Activated CD8-positive, alpha-beta T cell treated with anti-CD3 and anti-CD28 coated beads for 36 hours (primary cell): ENCODE measurements around the gene MRTFB. TPM values are rescaled to one million over a fixed set of nuclear protein-coding genes. Genes with fewer than 3 reads are reported as not detected.

Source experiments
- ATAC-seq: fragments of 200-7000 bp; cut with Tn5 transposase; one replicate; pipeline ENCODE4 v1.10.0; 2021; ENCODE audit warnings: mild to moderate bottlenecking, moderate library complexity
- CTCF ChIA-PET: fragments of 350-600 bp; sonication (Branson Sonifier 250); formaldehyde crosslinking; loops from one replicate; lab custom pipeline; 2021; ENCODE audit warnings: antibody characterized with exemption; lab: Charles Lee
- POLR2A ChIA-PET: fragments of 350-600 bp; sonication (Branson Sonifier 250); formaldehyde crosslinking; loops from one replicate; lab custom pipeline; 2021; ENCODE audit warnings: antibody characterized with exemption; lab: Charles Lee
- DNase-seq: peaks from one replicate; pipeline ENCODE4 v3.0.0-alpha.2; 2020
- H3K27ac Mint-ChIP-seq: one replicate; pipeline ENCODE4 v1.8.0; 2021; ENCODE audit warnings: mild to moderate bottlenecking, mixed read lengths
- H3K27me3 Mint-ChIP-seq: one replicate; pipeline ENCODE4 v1.8.0; 2021; ENCODE audit warnings: mixed read lengths
- H3K36me3 Mint-ChIP-seq: one replicate; pipeline ENCODE4 v1.8.0; 2021; ENCODE audit warnings: low read depth, mixed read lengths
- H3K4me1 Mint-ChIP-seq: one replicate; pipeline ENCODE4 v1.8.0; 2021; ENCODE audit warnings: low read depth, mixed read lengths
- H3K4me3 Mint-ChIP-seq: one replicate; pipeline ENCODE4 v1.8.0; 2021; ENCODE audit warnings: mild to moderate bottlenecking, moderate library complexity, mixed read lengths
- H3K9me3 Mint-ChIP-seq: one replicate; pipeline ENCODE4 v1.8.0; 2021; ENCODE audit warnings: mixed read lengths
- intact Hi-C: fragments of 100-400 bp; cut with micrococcal nuclease; formaldehyde crosslinking; loops from one replicate; pipeline ENCODE4 v1.10.0; 2022
- total RNA-seq, 2 experiments: library from RNA; stranded (reverse); gene quantifications; one replicate each; pipeline ENCODE4 v1.2.3, GENCODE V29; 2021
- TF ChIP-seq, protein P1 (sequence below): fragments of 200-600 bp; IDR thresholded peaks from one replicate; pipeline ENCODE4 v1.8.0; 2022; ENCODE audit warnings: antibody characterized with exemption, mild to moderate bottlenecking

The MRTFB gene
- total RNA-seq, 2 experiments from 2014 or later, result 10.3 to 12.0 TPM

DNA sequence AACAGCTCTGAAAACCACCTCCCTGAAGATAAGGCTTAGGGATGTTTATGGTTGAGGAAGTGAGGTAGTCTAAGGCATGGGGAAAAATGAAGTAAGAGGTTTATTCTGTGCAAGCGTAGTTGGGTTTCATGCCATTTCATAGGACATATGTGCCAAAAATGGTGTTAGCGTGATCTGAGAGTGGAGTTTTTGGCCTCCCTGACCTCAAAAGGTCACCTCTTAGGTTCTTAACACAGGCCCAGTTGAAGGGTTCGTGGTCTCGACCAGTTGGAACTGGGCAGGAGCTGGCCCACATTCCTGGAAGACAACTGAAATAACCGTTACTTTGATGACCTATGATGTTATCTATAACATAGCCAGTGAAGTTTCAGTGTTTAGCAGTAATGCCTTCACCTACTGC is 57.0 kb downstream of the MRTFB start:
- H3K36me3 Mint-ChIP-seq, result peaks cover 5% of the 10 kb centered on the region
- CTCF ChIA-PET, result interaction anchor here (1.4 kb wide), 1 partner anchor 18 kb away, joined by 5 read pairs; no protein-coding TSS in a partner anchor

DNA sequence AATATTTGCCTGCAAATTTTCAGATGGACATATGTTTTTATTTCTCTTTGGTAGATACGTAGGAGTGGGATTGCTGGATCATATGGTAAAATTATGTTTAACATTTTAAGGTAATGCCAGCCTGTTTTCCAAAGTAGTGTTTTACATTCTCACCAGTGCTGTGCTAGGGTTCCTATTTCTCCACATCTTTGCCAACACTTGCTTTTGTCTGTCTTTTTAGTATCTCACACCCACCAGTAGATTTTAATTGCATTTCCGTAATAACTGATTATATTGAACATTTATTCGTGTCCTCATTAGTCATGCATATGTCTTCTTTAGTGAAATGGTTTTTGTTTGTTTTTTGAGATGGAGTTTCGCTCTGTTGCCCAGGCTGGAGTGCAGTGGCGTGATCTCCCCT is 58.4 kb downstream of the MRTFB start:
- H3K27ac Mint-ChIP-seq, result no peak overlapping the region
- ATAC-seq, result no peak
- POLR2A ChIA-PET, result no interaction called here
- no peak overlapping the region for H3K4me3 Mint-ChIP-seq
- H3K4me1 Mint-ChIP-seq, result peaks cover 6% of the 10 kb centered on the region
- peaks cover 6% of the 10 kb centered on the region for H3K36me3 Mint-ChIP-seq
- no peaks in the 10 kb centered on the region for H3K9me3 Mint-ChIP-seq
- intact Hi-C loops, result no loop called here
- CTCF ChIA-PET, result no interaction called here
- TF ChIP-seq, protein P1, sequence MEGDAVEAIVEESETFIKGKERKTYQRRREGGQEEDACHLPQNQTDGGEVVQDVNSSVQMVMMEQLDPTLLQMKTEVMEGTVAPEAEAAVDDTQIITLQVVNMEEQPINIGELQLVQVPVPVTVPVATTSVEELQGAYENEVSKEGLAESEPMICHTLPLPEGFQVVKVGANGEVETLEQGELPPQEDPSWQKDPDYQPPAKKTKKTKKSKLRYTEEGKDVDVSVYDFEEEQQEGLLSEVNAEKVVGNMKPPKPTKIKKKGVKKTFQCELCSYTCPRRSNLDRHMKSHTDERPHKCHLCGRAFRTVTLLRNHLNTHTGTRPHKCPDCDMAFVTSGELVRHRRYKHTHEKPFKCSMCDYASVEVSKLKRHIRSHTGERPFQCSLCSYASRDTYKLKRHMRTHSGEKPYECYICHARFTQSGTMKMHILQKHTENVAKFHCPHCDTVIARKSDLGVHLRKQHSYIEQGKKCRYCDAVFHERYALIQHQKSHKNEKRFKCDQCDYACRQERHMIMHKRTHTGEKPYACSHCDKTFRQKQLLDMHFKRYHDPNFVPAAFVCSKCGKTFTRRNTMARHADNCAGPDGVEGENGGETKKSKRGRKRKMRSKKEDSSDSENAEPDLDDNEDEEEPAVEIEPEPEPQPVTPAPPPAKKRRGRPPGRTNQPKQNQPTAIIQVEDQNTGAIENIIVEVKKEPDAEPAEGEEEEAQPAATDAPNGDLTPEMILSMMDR, result no peak
- H3K27me3 Mint-ChIP-seq, result no peaks in the 10 kb centered on the region
- no peak for DNase-seq

More for the DNA sequence above, 57.0 kb downstream of the MRTFB start:
- Mint-ChIP-seq H3K9me3 (no peaks in the 10 kb centered on the region), H3K4me1 (peaks cover 6% of the 10 kb centered on the region), H3K4me3 (no peak overlapping the region), H3K27me3 (no peaks in the 10 kb centered on the region), H3K27ac (no peak overlapping the region)
- intact Hi-C loops, result no loop called here
- ATAC-seq, result no peak
- TF ChIP-seq, protein P1, result no peak
- POLR2A ChIA-PET, result interaction anchor here (0.7 to 1.1 kb wide), 2 partner anchors 10 to 14 kb away, joined by 3 read pairs; no protein-coding TSS in a partner anchor
- DNase-seq, result no peak

DNA sequence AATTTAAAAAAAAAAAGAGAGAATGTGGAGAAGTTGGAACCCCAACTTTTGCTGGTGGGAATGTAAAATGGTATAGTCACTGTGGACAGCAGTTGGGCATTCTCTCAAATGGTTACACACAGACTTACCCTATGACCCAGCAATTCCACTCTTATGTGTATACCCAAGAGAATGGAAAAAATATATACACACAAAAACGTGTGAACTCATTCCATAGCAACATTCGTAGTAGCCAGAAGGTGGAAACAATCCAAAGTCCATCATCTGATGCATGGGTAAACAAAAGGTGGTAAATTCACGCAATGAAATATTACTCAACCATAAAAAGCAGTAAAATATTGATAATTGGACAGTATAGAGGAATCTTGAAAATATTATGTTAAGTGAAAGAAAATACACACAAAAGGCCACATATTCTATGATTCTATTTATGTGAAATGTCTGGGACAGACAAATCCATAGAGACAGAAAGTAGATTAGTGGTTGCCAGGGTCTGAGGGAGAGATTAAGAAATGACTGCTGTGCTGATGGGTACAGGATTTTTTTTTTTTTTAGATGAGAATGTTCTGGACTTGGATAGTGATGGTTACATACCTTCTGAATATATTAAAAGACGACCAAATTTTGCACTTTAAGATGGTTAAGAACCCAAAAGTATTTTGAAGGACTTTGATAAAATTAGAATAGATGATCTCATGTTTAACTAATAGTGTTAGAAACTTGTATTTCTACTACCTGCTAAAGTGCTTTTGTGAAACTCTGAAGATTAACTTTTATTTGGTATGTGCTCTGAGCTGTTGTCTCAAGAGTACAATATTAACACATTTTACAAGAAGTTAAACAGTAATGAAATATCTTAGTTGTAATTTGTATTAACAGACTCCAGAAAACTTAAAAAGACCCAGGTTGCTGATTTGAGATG is 60.9 kb downstream of the MRTFB start:
- H3K27me3 Mint-ChIP-seq, result no peaks in the 10 kb centered on the region
- ATAC-seq (no peak), DNase-seq (no peak)
- POLR2A ChIA-PET, result no interaction called here
- H3K4me1 Mint-ChIP-seq, result peaks cover 2% of the 10 kb centered on the region
- H3K36me3 Mint-ChIP-seq, result peaks cover 8% of the 10 kb centered on the region
- CTCF ChIA-PET, result interaction anchor here (0.9 kb wide), 1 partner anchor 14 kb away, joined by 4 read pairs; no protein-coding TSS in a partner anchor
- TF ChIP-seq, protein P1, result no peak
- H3K27ac Mint-ChIP-seq, result no peak overlapping the region
- H3K4me3 Mint-ChIP-seq, result no peak overlapping the region
- intact Hi-C loops, result no loop called here
- no peaks in the 10 kb centered on the region for H3K9me3 Mint-ChIP-seq

DNA sequence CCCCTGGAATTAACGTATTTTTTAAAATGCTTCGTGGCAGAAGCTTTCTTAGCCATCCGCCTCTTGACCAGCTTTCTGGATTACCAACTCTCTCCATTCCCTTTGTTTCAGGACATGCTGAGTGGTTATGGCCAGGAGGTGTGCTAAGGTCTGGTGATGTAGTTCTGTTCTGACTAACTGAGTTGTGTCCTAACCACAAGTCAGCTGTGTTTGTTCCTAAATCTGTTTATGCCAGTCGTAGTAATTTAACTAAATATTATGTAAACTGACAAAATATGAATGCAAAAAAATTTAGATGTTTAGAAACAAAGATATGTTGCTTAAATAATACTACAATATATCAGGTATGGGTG is 61.6 kb downstream of the MRTFB start:
- intact Hi-C loops, result no loop called here
- ChIA-PET POLR2A (no interaction called here), CTCF (interaction anchor here (0.9 kb wide), 1 partner anchor 13 kb away, joined by 4 read pairs; no protein-coding TSS in a partner anchor)
- H3K4me1 Mint-ChIP-seq, result peaks cover 2% of the 10 kb centered on the region
- H3K4me3 Mint-ChIP-seq, result no peak overlapping the region
- H3K9me3 Mint-ChIP-seq, result no peaks in the 10 kb centered on the region
- H3K27me3 Mint-ChIP-seq, result no peaks in the 10 kb centered on the region
- H3K36me3 Mint-ChIP-seq, result peaks cover 8% of the 10 kb centered on the region
- H3K27ac Mint-ChIP-seq, result no peak overlapping the region
- TF ChIP-seq, protein P1, result no peak
- ATAC-seq, result no peak
- no peak for DNase-seq

DNA sequence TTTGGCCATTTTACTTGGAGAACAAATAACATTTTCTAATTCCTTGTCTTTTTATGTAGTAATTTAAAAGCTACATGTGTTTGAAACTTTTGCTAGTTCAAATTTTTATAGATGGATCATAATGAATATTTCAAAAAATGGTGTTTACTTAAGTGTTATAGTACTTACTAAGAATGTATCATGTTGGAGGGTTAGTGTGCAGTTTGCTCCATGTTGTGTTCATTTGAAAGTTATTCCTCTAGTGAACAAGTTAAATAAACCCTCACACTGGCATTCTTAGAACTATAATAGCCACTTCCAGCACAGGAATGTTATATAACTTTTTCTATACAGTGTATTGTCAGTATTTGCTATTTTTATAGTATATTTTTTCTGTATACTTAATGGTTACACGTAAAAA is 62.8 kb downstream of the MRTFB start:
- Mint-ChIP-seq H3K27me3 (no peaks in the 10 kb centered on the region), H3K4me3 (no peak overlapping the region), H3K9me3 (no peaks in the 10 kb centered on the region), H3K4me1 (peaks cover 2% of the 10 kb centered on the region), H3K36me3 (peaks cover 12% of the 10 kb centered on the region), H3K27ac (no peak overlapping the region)
- ChIA-PET CTCF (no interaction called here), POLR2A (interaction anchor here (0.6 kb wide), 1 partner anchor 142 kb away, joined by 3 read pairs; no protein-coding TSS in a partner anchor)
- DNase-seq (no peak), ATAC-seq (no peak)
- intact Hi-C loops, result no loop called here
- TF ChIP-seq, protein P1, result no peak
